WTC11 (cell line): Measurements from ENCODE around the gene CNOT1.

ENCODE experiments used
- AFF4 ChIP-seq: sonication (generic); formaldehyde crosslinking; IDR thresholded peaks from 2 replicates; pipeline ENCODE4 v1.8.1; 2023; ENCODE audit warnings: mild to moderate bottlenecking, missing genetic modification reagents, borderline replicate concordance
- ARID4B ChIP-seq: sonication (generic); formaldehyde crosslinking; IDR thresholded peaks from 2 replicates; pipeline ENCODE4 v1.8.0; 2023; ENCODE audit warnings: missing genetic modification reagents, mild to moderate bottlenecking, borderline replicate concordance
- NFATC4 ChIP-seq: fragments of 250-450 bp; sonication (Bioruptor Pico); IDR thresholded peaks from 2 replicates; pipeline ENCODE4 v1.9.0; 2021; ENCODE audit warnings: mild to moderate bottlenecking
- SMAD4 ChIP-seq: sonication (generic); formaldehyde crosslinking; IDR thresholded peaks from 2 replicates; pipeline ENCODE4 v1.8.0; 2022; ENCODE audit warnings: mild to moderate bottlenecking, missing genetic modification reagents
- TP53 ChIP-seq: sonication (generic); formaldehyde crosslinking; IDR thresholded peaks from 2 replicates; pipeline ENCODE4 v1.8.1; 2023; ENCODE audit warnings: mild to moderate bottlenecking, missing genetic modification reagents
- TF ChIP-seq, protein P1 (sequence below): sonication (generic); formaldehyde crosslinking; IDR thresholded peaks from 2 replicates; pipeline ENCODE4 v1.8.0; 2022; ENCODE audit warnings: mild to moderate bottlenecking, missing genetic modification reagents
- TF ChIP-seq, protein P2 (sequence below): sonication (generic); formaldehyde crosslinking; conservative IDR thresholded peaks from 2 replicates; pipeline ENCODE4 v1.8.1; 2023; ENCODE audit warnings: mild to moderate bottlenecking, low read depth, missing genetic modification reagents, moderate library complexity
- TF ChIP-seq, protein P3 (sequence below): sonication (generic); formaldehyde crosslinking; IDR thresholded peaks from 2 replicates; pipeline ENCODE4 v1.8.1; 2023; ENCODE audit warnings: mild to moderate bottlenecking, missing genetic modification reagents, moderate library complexity
- TF ChIP-seq, protein P4 (sequence below): fragments of 200-600 bp; IDR thresholded peaks from 2 replicates; pipeline ENCODE4 v1.8.0; 2022; ENCODE audit warnings: antibody characterized with exemption
- TF ChIP-seq, protein P5 (sequence below): sonication (generic); formaldehyde crosslinking; IDR thresholded peaks from 2 replicates; pipeline ENCODE4 v1.8.0; 2022; ENCODE audit warnings: mild to moderate bottlenecking, missing genetic modification reagents

- TF ChIP-seq, protein P1, sequence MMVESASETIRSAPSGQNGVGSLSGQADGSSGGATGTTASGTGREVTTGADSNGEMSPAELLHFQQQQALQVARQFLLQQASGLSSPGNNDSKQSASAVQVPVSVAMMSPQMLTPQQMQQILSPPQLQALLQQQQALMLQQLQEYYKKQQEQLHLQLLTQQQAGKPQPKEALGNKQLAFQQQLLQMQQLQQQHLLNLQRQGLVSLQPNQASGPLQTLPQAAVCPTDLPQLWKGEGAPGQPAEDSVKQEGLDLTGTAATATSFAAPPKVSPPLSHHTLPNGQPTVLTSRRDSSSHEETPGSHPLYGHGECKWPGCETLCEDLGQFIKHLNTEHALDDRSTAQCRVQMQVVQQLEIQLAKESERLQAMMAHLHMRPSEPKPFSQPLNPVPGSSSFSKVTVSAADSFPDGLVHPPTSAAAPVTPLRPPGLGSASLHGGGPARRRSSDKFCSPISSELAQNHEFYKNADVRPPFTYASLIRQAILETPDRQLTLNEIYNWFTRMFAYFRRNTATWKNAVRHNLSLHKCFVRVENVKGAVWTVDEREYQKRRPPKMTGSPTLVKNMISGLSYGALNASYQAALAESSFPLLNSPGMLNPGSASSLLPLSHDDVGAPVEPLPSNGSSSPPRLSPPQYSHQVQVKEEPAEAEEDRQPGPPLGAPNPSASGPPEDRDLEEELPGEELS (CRISPR knock-in tag), result no peak
- TF ChIP-seq, protein P2, sequence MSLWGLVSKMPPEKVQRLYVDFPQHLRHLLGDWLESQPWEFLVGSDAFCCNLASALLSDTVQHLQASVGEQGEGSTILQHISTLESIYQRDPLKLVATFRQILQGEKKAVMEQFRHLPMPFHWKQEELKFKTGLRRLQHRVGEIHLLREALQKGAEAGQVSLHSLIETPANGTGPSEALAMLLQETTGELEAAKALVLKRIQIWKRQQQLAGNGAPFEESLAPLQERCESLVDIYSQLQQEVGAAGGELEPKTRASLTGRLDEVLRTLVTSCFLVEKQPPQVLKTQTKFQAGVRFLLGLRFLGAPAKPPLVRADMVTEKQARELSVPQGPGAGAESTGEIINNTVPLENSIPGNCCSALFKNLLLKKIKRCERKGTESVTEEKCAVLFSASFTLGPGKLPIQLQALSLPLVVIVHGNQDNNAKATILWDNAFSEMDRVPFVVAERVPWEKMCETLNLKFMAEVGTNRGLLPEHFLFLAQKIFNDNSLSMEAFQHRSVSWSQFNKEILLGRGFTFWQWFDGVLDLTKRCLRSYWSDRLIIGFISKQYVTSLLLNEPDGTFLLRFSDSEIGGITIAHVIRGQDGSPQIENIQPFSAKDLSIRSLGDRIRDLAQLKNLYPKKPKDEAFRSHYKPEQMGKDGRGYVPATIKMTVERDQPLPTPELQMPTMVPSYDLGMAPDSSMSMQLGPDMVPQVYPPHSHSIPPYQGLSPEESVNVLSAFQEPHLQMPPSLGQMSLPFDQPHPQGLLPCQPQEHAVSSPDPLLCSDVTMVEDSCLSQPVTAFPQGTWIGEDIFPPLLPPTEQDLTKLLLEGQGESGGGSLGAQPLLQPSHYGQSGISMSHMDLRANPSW, result no peak
- TF ChIP-seq, protein P3, sequence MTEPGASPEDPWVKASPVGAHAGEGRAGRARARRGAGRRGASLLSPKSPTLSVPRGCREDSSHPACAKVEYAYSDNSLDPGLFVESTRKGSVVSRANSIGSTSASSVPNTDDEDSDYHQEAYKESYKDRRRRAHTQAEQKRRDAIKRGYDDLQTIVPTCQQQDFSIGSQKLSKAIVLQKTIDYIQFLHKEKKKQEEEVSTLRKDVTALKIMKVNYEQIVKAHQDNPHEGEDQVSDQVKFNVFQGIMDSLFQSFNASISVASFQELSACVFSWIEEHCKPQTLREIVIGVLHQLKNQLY, result no peak
- no peak for TF ChIP-seq SMAD4 (CRISPR knock-in tag)
- no peak for TF ChIP-seq AFF4 (CRISPR knock-in tag)
- no peak for TF ChIP-seq NFATC4
- TF ChIP-seq, protein P4, sequence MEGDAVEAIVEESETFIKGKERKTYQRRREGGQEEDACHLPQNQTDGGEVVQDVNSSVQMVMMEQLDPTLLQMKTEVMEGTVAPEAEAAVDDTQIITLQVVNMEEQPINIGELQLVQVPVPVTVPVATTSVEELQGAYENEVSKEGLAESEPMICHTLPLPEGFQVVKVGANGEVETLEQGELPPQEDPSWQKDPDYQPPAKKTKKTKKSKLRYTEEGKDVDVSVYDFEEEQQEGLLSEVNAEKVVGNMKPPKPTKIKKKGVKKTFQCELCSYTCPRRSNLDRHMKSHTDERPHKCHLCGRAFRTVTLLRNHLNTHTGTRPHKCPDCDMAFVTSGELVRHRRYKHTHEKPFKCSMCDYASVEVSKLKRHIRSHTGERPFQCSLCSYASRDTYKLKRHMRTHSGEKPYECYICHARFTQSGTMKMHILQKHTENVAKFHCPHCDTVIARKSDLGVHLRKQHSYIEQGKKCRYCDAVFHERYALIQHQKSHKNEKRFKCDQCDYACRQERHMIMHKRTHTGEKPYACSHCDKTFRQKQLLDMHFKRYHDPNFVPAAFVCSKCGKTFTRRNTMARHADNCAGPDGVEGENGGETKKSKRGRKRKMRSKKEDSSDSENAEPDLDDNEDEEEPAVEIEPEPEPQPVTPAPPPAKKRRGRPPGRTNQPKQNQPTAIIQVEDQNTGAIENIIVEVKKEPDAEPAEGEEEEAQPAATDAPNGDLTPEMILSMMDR, result no peak
- TF ChIP-seq ARID4B (CRISPR knock-in tag), result no peak
- TF ChIP-seq, protein P5, sequence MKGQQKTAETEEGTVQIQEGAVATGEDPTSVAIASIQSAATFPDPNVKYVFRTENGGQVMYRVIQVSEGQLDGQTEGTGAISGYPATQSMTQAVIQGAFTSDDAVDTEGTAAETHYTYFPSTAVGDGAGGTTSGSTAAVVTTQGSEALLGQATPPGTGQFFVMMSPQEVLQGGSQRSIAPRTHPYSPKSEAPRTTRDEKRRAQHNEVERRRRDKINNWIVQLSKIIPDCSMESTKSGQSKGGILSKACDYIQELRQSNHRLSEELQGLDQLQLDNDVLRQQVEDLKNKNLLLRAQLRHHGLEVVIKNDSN (CRISPR knock-in tag), result no peak
- no peak for TF ChIP-seq TP53
Observed at GRCh38 chr16:58474296-58474695, 155.3 kb downstream of the CNOT1 start.
